GM18502 (cell line): Measurements from ENCODE around the gene DSG4.

ENCODE experiments used
- ATAC-seq: cut with Tn5 transposase; IDR thresholded peaks from one replicate; pipeline ENCODE4 v1.9.1; 2021; ENCODE audit warnings: mild to moderate bottlenecking; ENCODE audit not compliant: unreplicated experiment, poor library complexity

DSG4 gene

GRCh38 chr18:31445908-31446307 lies 69.3 kb downstream of the DSG4 start:
- ATAC-seq, result no peak

GRCh38 chr18:31446854-31447253 lies 70.3 kb downstream of the DSG4 start:
- ATAC-seq, result no peak

GRCh38 chr18:31447530-31448191 lies 71.1 kb downstream of the DSG4 start, which contains the start of gene DSG3:
Gene DSG3 (plus strand): TSS chr18:31447741. CDS start chr18:31447878, 137 bp downstream.
- no peak for ATAC-seq

- no peak for ATAC-seq
These were observed 73.8 kb downstream of the DSG4 start for GRCh38 chr18:31450409-31450808.

- ATAC-seq, result no peak
These were observed 75.0 kb downstream of the DSG4 start for GRCh38 chr18:31451625-31452024.

GRCh38 chr18:31454066-31454708 lies 77.6 kb downstream of the DSG4 start:
- no peak for ATAC-seq
